ENCODE results near the gene ZDHHC14. TPM values are rescaled to one million over a fixed set of nuclear protein-coding genes. Genes with fewer than 3 reads are reported as not detected.

Gene ZDHHC14
- total and polyA plus RNA-seq, 2 of the 8 experiments (the other 6 are each of a cell fraction or from before 2014, with no cell fraction given), result 2.9 to 5.3 TPM

DNA sequence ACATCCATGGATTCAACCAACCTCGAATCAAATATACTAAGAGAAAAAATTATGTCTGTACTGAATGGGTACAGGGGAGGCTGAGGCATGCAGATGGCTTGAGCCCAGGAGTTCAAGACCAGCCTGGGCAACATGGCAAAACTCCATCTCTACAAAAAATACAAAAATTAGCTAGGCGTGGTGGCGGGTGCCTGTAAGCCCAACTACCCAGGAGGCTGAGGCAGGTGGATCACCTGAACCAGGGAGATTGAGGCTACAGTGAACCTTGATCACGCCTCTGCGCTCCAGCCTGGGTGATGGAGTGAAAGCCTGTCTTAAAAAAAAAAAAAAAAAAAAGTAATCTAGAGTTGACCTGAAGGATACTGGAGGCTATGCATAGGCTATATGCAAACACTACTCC is 223.0 kb downstream of the ZDHHC14 start:
- H3K4me2 ChIP-seq (ENCODE audit: insufficient read depth in 1 of 2, low read depth in 2 of 2, low read length in 2 of 2), result no peak overlapping the region
- CTCF ChIA-PET (ENCODE audit: partially characterized antibody), result interaction anchor here (0.7 to 0.9 kb wide), 3 partner anchors 8 to 178 kb away, joined by 3 to 5 read pairs (median 4); no protein-coding TSS in a partner anchor
- FAIRE-seq (no peak), DNase-seq (ENCODE audit: low read depth in 1 of 2, low spot score in 2 of 2) (no peak)
- no peaks in the 10 kb centered on the region for H3K79me1 ChIP-seq (ENCODE audit: low read depth, low read length)
- H3K27me3 ChIP-seq (replicated peaks in 1 of 4; ENCODE audit: control insufficient read depth in 3 of 4, extremely low read depth in 1 of 4, insufficient read depth in 3 of 4, low read length in 3 of 4), result no peaks in the 10 kb centered on the region
- H3K23ac ChIP-seq (ENCODE audit: insufficient read length), result no peak overlapping the region
- H4K5ac ChIP-seq (ENCODE audit: insufficient read length, low read depth, low read length), result no peak overlapping the region
- no peak overlapping the region; the same call in 1 of the 2 replicates for H3K27ac ChIP-seq (ENCODE audit: low read depth, low read length)
- H2BK120ac ChIP-seq (replicated peaks; ENCODE audit: low read depth, low read length), result peak overlapping the region; percentile 82
- H4K20me1 ChIP-seq (replicated peaks in 1 of 2; ENCODE audit: control insufficient read depth in 1 of 2, insufficient read depth in 2 of 2, low read length in 2 of 2), result no peaks in the 10 kb centered on the region
- POLR2A ChIA-PET (ENCODE audit: partially characterized antibody), result no interaction called here
- no peak overlapping the region for H3K56ac ChIP-seq (replicated peaks; ENCODE audit: insufficient read length, low read depth, low read length)
- H3K14ac ChIP-seq (ENCODE audit: insufficient read length), result no peak overlapping the region
- 89% methylated on average over 5 of the region's 5 CpGs; no CpG with 5 or more reads in 1 of the 2 experiments for WGBS, 2 experiments (ENCODE audit: extremely low coverage in 1 of 2, insufficient coverage in 1 of 2, insufficient read length in 1 of 2, insufficient replicate concordance in 2 of 2, low coverage in 1 of 2, low lambda C conversion rate in 2 of 2, missing lambda C conversion rate in 1 of 2)
- no peak overlapping the region for H4K8ac ChIP-seq (ENCODE audit: extremely low read depth, insufficient read depth, low read length)
- no peak overlapping the region for H2AK5ac ChIP-seq (ENCODE audit: low read depth, low read length)
- no peaks in the 10 kb centered on the region for H3K36me3 ChIP-seq (ENCODE audit: control insufficient read depth in 2 of 4, insufficient read depth in 4 of 4, low read length in 3 of 4)
- H2BK5ac ChIP-seq (ENCODE audit: low read depth, low read length), result no peak overlapping the region
- no peaks in the 10 kb centered on the region for H3K9me3 ChIP-seq (ENCODE audit: insufficient read depth in 2 of 2, low read depth in 1 of 2, low read length in 1 of 2)
- H2BK20ac ChIP-seq (ENCODE audit: low read length), result no peak overlapping the region; the same call in 1 of the 2 replicates
- H2BK12ac ChIP-seq (ENCODE audit: low read depth, low read length), result no peak overlapping the region
- H3K23me2 ChIP-seq (ENCODE audit: low read depth, low read length), result no peaks in the 10 kb centered on the region
- peaks cover 0 to 16% (median 13%) of the 10 kb centered on the region in 4 experiments; a peak in 6 of 7 replicates for H3K4me1 ChIP-seq (replicated peaks in 1 of 4; ENCODE audit: control insufficient read depth in 3 of 4, insufficient read depth in 4 of 4, low read length in 3 of 4)
- no peak overlapping the region for H2AFZ ChIP-seq (ENCODE audit: low read length)
- no peak overlapping the region for H3K4ac ChIP-seq (replicated peaks; ENCODE audit: insufficient read length, low read depth, low read length)
- H3K18ac ChIP-seq (ENCODE audit: extremely low read depth, low read length), result no peak overlapping the region
- H3K9ac ChIP-seq (replicated peaks in 1 of 4; ENCODE audit: extremely low read depth in 1 of 4, low read depth in 3 of 4, low read length in 3 of 4), result no peak overlapping the region
- no peak overlapping the region for H2BK15ac ChIP-seq (ENCODE audit: low read length)
- no peaks in the 10 kb centered on the region for H3K79me2 ChIP-seq (ENCODE audit: control insufficient read depth in 1 of 2, insufficient read depth in 2 of 2, low read length in 2 of 2)
- H4K91ac ChIP-seq (replicated peaks; ENCODE audit: insufficient read length, low read length), result no peak overlapping the region
- no peak for TF ChIP-seq NRF1 (IDR thresholded peaks at IDR 0.05; ENCODE audit: low read depth, low read length)
- TF ChIP-seq, protein P1, sequence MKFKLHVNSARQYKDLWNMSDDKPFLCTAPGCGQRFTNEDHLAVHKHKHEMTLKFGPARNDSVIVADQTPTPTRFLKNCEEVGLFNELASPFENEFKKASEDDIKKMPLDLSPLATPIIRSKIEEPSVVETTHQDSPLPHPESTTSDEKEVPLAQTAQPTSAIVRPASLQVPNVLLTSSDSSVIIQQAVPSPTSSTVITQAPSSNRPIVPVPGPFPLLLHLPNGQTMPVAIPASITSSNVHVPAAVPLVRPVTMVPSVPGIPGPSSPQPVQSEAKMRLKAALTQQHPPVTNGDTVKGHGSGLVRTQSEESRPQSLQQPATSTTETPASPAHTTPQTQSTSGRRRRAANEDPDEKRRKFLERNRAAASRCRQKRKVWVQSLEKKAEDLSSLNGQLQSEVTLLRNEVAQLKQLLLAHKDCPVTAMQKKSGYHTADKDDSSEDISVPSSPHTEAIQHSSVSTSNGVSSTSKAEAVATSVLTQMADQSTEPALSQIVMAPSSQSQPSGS (IDR thresholded peaks at IDR 0.05; ENCODE audit: low read length), result no peak
- TF ChIP-seq POLR2A (IDR thresholded peaks at IDR 0.05; ENCODE audit: control extremely low read depth in 1 of 2, low read depth in 2 of 2, low read length in 2 of 2), result no peak
- no peak for TF ChIP-seq USF2 (IDR thresholded peaks at IDR 0.05; ENCODE audit: low read length)
- no peak for TF ChIP-seq JUND (IDR thresholded peaks at IDR 0.05; ENCODE audit: low read length)
- TF ChIP-seq, protein P2, sequence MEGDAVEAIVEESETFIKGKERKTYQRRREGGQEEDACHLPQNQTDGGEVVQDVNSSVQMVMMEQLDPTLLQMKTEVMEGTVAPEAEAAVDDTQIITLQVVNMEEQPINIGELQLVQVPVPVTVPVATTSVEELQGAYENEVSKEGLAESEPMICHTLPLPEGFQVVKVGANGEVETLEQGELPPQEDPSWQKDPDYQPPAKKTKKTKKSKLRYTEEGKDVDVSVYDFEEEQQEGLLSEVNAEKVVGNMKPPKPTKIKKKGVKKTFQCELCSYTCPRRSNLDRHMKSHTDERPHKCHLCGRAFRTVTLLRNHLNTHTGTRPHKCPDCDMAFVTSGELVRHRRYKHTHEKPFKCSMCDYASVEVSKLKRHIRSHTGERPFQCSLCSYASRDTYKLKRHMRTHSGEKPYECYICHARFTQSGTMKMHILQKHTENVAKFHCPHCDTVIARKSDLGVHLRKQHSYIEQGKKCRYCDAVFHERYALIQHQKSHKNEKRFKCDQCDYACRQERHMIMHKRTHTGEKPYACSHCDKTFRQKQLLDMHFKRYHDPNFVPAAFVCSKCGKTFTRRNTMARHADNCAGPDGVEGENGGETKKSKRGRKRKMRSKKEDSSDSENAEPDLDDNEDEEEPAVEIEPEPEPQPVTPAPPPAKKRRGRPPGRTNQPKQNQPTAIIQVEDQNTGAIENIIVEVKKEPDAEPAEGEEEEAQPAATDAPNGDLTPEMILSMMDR (IDR thresholded peaks at IDR 0.05; ENCODE audit: control extremely low read depth in 1 of 3, insufficient read depth in 1 of 3, low read depth in 1 of 3, low read length in 3 of 3), result no peak
- no peak for TF ChIP-seq HDAC6 (IDR thresholded peaks at IDR 0.05; ENCODE audit: low read depth, low read length)
- H3K4me3 ChIP-seq (ENCODE audit: extremely low read depth in 1 of 4, insufficient read depth in 2 of 4, low read depth in 3 of 4, low read length in 4 of 4), result no peak overlapping the region
